ENCODE results near the gene RANBP3L. TPM values are rescaled to one million over a fixed set of nuclear protein-coding genes. Genes with fewer than 3 reads are reported as not detected.

The RANBP3L gene
- polyA plus RNA-seq, 2 of the 4 experiments (the other 2 are of a cell fraction), result not detected

GRCh38 chr5:36232533-36232932 is 69.2 kb downstream of the RANBP3L start:
- POLR2A ChIA-PET, result no interaction called here
- TF ChIP-seq KDM1A (IDR thresholded peaks at IDR 0.05; ENCODE audit: low read depth) (no peak), HOXB13 (CRISPR knock-in tag; IDR thresholded peaks at IDR 0.05; ENCODE audit: low read depth) (no peak), FOXS1 (CRISPR knock-in tag; IDR thresholded peaks at IDR 0.05) (no peak), RFX5 (IDR thresholded peaks at IDR 0.05) (no peak), MAFK (IDR thresholded peaks at IDR 0.05; ENCODE audit: partially characterized antibody) (no peak), ZFP36 (IDR thresholded peaks at IDR 0.05; ENCODE audit: borderline replicate concordance, partially characterized antibody) (no peak), CBX8 (IDR thresholded peaks at IDR 0.05) (no peak), ZNF302 (CRISPR knock-in tag; IDR thresholded peaks at IDR 0.05) (no peak), RAD21 (conservative IDR thresholded peaks at IDR 0.05 in 1 of 2, IDR thresholded peaks at IDR 0.05 in 1 of 2) (no peak)
- no peak overlapping the region for H3K4me3 ChIP-seq
- 84% methylated on average over 3 of the region's 3 CpGs for WGBS (ENCODE audit: missing lambda C conversion rate)
- DNase-seq (ENCODE audit: low read depth in 1 of 2, low spot score in 1 of 2) (no peak), FAIRE-seq (no peak), ATAC-seq (no peak)
- H3K4me2 ChIP-seq, result no peak overlapping the region
- no peaks in the 10 kb centered on the region for H3K9me3 ChIP-seq
- peaks cover 9% of the 10 kb centered on the region; the same call in 2 of the 3 replicates for H3K4me1 ChIP-seq
- CTCF ChIA-PET, result interaction anchor here (4.2 kb wide), 1 partner anchor 9 kb away, joined by 21 read pairs; the partner anchor contains the start of gene NADK2
- no peak overlapping the region for H3K27ac ChIP-seq

- no peak for TF ChIP-seq JUN (IDR thresholded peaks at IDR 0.05)
- TF ChIP-seq GATA3 (IDR thresholded peaks at IDR 0.05; ENCODE audit: borderline replicate concordance), result no peak
- TF ChIP-seq ESRRA (IDR thresholded peaks at IDR 0.05; ENCODE audit: borderline replicate concordance, low read length), result no peak
- no peak for TF ChIP-seq HOXA7 (CRISPR knock-in tag; IDR thresholded peaks at IDR 0.05)
- no peak for TF ChIP-seq RNF2 (IDR thresholded peaks at IDR 0.05; ENCODE audit: borderline replicate concordance, low read depth)
- no peak for TF ChIP-seq NR3C1 (IDR thresholded peaks at IDR 0.05)
- no peak for TF ChIP-seq FOXS1 (CRISPR knock-in tag; IDR thresholded peaks at IDR 0.05)
- no peak for TF ChIP-seq E2F6 (IDR thresholded peaks at IDR 0.05; ENCODE audit: borderline replicate concordance, low read depth)
- TF ChIP-seq JUNB (IDR thresholded peaks at IDR 0.05), result no peak
- no peak for TF ChIP-seq HOXB5 (CRISPR knock-in tag; IDR thresholded peaks at IDR 0.05)
- TF ChIP-seq ZSCAN20 (CRISPR knock-in tag; IDR thresholded peaks at IDR 0.05), result no peak
- TF ChIP-seq POLR2A (IDR thresholded peaks at IDR 0.05; ENCODE audit: low read length), result no peak
- no peak for TF ChIP-seq CBX8 (IDR thresholded peaks at IDR 0.05)
- TF ChIP-seq RCOR1 (IDR thresholded peaks at IDR 0.05; ENCODE audit: low read depth, low read length), result no peak
- no peak for TF ChIP-seq USF2 (IDR thresholded peaks at IDR 0.05)
- no peak for TF ChIP-seq HDAC2 (IDR thresholded peaks at IDR 0.05)
- no peak for TF ChIP-seq HOXB13 (CRISPR knock-in tag; IDR thresholded peaks at IDR 0.05; ENCODE audit: low read depth)
- TF ChIP-seq ATOH8 (CRISPR knock-in tag; IDR thresholded peaks at IDR 0.05; ENCODE audit: low read depth), result no peak
- TF ChIP-seq RARB (CRISPR knock-in tag; IDR thresholded peaks at IDR 0.05), result no peak
- TF ChIP-seq MYC (IDR thresholded peaks at IDR 0.05; ENCODE audit: borderline replicate concordance, low read length), result no peak
- H3K4me1 ChIP-seq, result peaks cover 9% of the 10 kb centered on the region; the same call in 2 of the 3 replicates
- DNase-seq (ENCODE audit: low read depth in 1 of 2, low spot score in 1 of 2) (no peak), FAIRE-seq (no peak), ATAC-seq (no peak)
- no peak overlapping the region for H3K27ac ChIP-seq
- WGBS (ENCODE audit: missing lambda C conversion rate), result 98% methylated on average over 1 of the region's 1 CpG
- no peaks in the 10 kb centered on the region for H3K9me3 ChIP-seq
- ChIA-PET POLR2A (no interaction called here), CTCF (interaction anchor here (4.2 kb wide), 1 partner anchor 11 kb away, joined by 21 read pairs; the partner anchor contains the start of gene NADK2)
- H3K4me2 ChIP-seq, result no peak overlapping the region
- no peak overlapping the region for H3K4me3 ChIP-seq
Measured at GRCh38 chr5:36230151-36230790, 71.4 kb downstream of the RANBP3L start.

All from A549 (cell line).